HG03139 (cell line): Measurements from ENCODE around the gene CRNKL1.
"Not testable (repeated sequence)": the region's sequence is repeated elsewhere in the genome, so short reads cannot be mapped to it uniquely, and the experiment has no call there.

Source experiments
- ATAC-seq: cut with Tn5 transposase; IDR thresholded peaks from one replicate; pipeline ENCODE4 v1.9.1; 2021; ENCODE audit not compliant: unreplicated experiment

CRNKL1 gene

GRCh38 chr20:20010639-20011500 is 41.4 kb downstream of the CRNKL1 start:
- ATAC-seq = no peak

- no peak for ATAC-seq
Observed at GRCh38 chr20:20009784-20010253, 42.4 kb downstream of the CRNKL1 start.

GRCh38 chr20:20005342-20005741 is 46.9 kb downstream of the CRNKL1 start:
- no peak for ATAC-seq

- ATAC-seq = not testable (repeated sequence)
Observed at GRCh38 chr20:20003955-20004322, 48.3 kb downstream of the CRNKL1 start.

- ATAC-seq = no peak
Observed at GRCh38 chr20:20003031-20003954, 49.0 kb downstream of the CRNKL1 start.

- no peak for ATAC-seq
Observed at GRCh38 chr20:20002101-20002998, 49.9 kb downstream of the CRNKL1 start.

- ATAC-seq = no peak
Observed at GRCh38 chr20:20000211-20000968, 51.9 kb downstream of the CRNKL1 start.

GRCh38 chr20:19998990-19999705 is 53.1 kb downstream of the CRNKL1 start:
- ATAC-seq = no peak

GRCh38 chr20:19996917-19997316 is 55.3 kb downstream of the CRNKL1 start:
- ATAC-seq = no peak

- no peak for ATAC-seq
Observed at GRCh38 chr20:19996222-19996621, 56.0 kb downstream of the CRNKL1 start.

GRCh38 chr20:19995220-19995863 is 56.9 kb downstream of the CRNKL1 start:
- ATAC-seq = no peak

- no peak for ATAC-seq
Observed at GRCh38 chr20:19993958-19994669, 58.2 kb downstream of the CRNKL1 start.

GRCh38 chr20:19992996-19993908 is 59.0 kb downstream of the CRNKL1 start:
- ATAC-seq = no peak

GRCh38 chr20:19991854-19992253 is 60.4 kb downstream of the CRNKL1 start:
- no peak for ATAC-seq

- ATAC-seq = no peak
Observed at GRCh38 chr20:19991308-19991707, 61.0 kb downstream of the CRNKL1 start.

- no peak for ATAC-seq
Observed at GRCh38 chr20:19990850-19991249, 61.4 kb downstream of the CRNKL1 start.

GRCh38 chr20:19987046-19987445 is 65.2 kb downstream of the CRNKL1 start:
- no peak for ATAC-seq
